Measurements from ENCODE around the gene CDC42EP3.

- no peak for TF ChIP-seq CTCF (IDR thresholded peaks at IDR 0.05)
- TF ChIP-seq HMGXB4 (CRISPR knock-in tag; IDR thresholded peaks at IDR 0.05), result no peak
- TF ChIP-seq FOXP4 (CRISPR knock-in tag; IDR thresholded peaks at IDR 0.05), result no peak
- TF ChIP-seq SP1 (CRISPR knock-in tag; conservative IDR thresholded peaks at IDR 0.05), result no peak
- TF ChIP-seq TCF7 (CRISPR knock-in tag; IDR thresholded peaks at IDR 0.05; ENCODE audit: low read depth), result no peak
- no peak for TF ChIP-seq ZNF121 (CRISPR knock-in tag; IDR thresholded peaks at IDR 0.05)
- TF ChIP-seq ZBTB21 (CRISPR knock-in tag; IDR thresholded peaks at IDR 0.05; ENCODE audit: borderline replicate concordance), result no peak
- no peak for TF ChIP-seq MAX (CRISPR knock-in tag; IDR thresholded peaks at IDR 0.05)
Observed at GRCh38 chr2:37623971-37624900, 47.2 kb downstream of the CDC42EP3 start.
